H1 (cell line): Measurements from ENCODE around the gene DUXA. TPM values are rescaled to one million over a fixed set of nuclear protein-coding genes. Genes with fewer than 3 reads are reported as not detected.

Source experiments
- CTCF ChIA-PET: fragments of 300-600 bp; sonication (Branson Sonifier 250); formaldehyde crosslinking; loops from one replicate; lab custom pipeline; 2021; ENCODE audit not compliant: partially characterized antibody; lab: Charles Lee
- POLR2A ChIA-PET: fragments of 300-600 bp; sonication (Branson Sonifier 250); formaldehyde crosslinking; loops from one replicate; lab custom pipeline; 2021; ENCODE audit warnings: inconsistent platforms; ENCODE audit not compliant: partially characterized antibody; lab: Charles Lee
- DNase-seq, 2 experiments: peaks; one replicate each; pipeline versions ENCODE4 v3.0.0 to v3.0.0-alpha.2; 2010 to 2022; ENCODE audit warnings: low spot score in 2 of 2, low read depth in 1 of 2, mixed read lengths in 1 of 2
- FAIRE-seq: peaks from 2 replicates; lab custom pipeline; 2011; peaks lifted over from hg19 to GRCh38; lab: Jason Lieb, UNC
- H2AFZ ChIP-seq: 2 replicates; pipeline ENCODE4 v1.8.1; 2012; ENCODE audit warnings: low read length, inconsistent platforms
- H2AK5ac ChIP-seq: 2 replicates; pipeline ENCODE4 v1.6.1; 2013; ENCODE audit warnings: low read depth, low read length
- H2BK120ac ChIP-seq: replicated peaks from 2 replicates; pipeline ENCODE3; 2013; ENCODE audit warnings: low read depth, low read length, inconsistent platforms
- H2BK12ac ChIP-seq: 2 replicates; pipeline ENCODE4 v1.6.1; 2013; ENCODE audit warnings: low read depth, low read length
- H2BK15ac ChIP-seq: 2 replicates; pipeline ENCODE4 v1.6.1; 2013; ENCODE audit warnings: low read length
- H2BK20ac ChIP-seq: 2 replicates; pipeline ENCODE4 v1.6.1; 2013; ENCODE audit warnings: low read length
- H2BK5ac ChIP-seq: 2 replicates; pipeline ENCODE4 v1.6.1; 2013; ENCODE audit warnings: low read depth, low read length
- H3K14ac ChIP-seq: 2 replicates; pipeline ENCODE4 v1.6.1; 2013; ENCODE audit warnings: inconsistent platforms; ENCODE audit not compliant: insufficient read length
- H3K18ac ChIP-seq: 2 replicates; pipeline ENCODE4 v1.6.1; 2013; ENCODE audit warnings: low read length; ENCODE audit errors: extremely low read depth
- H3K23ac ChIP-seq: 2 replicates; pipeline ENCODE4 v1.6.1; 2013; ENCODE audit warnings: inconsistent platforms; ENCODE audit not compliant: insufficient read length
- H3K23me2 ChIP-seq: 2 replicates; pipeline ENCODE4 v1.6.1; 2013; ENCODE audit warnings: low read depth, low read length
- H3K27ac ChIP-seq: 2 replicates; pipeline ENCODE4 v1.6.1; 2011; ENCODE audit warnings: low read depth, low read length, inconsistent platforms
- H3K27me3 ChIP-seq, 4 experiments: replicated peaks in 1 of 4; 1 replicate in 1 of 4; 2 replicates in 3 of 4; pipeline versions ENCODE4 v1.6.1 to v1.8.1; 2011 to 2013; ENCODE audit warnings: low read length in 3 of 4, mild to moderate bottlenecking in 3 of 4, inconsistent platforms in 2 of 4, mixed read lengths in 2 of 4, moderate library complexity in 1 of 4; ENCODE audit not compliant: control insufficient read depth in 3 of 4, insufficient read depth in 3 of 4; ENCODE audit errors: extremely low read depth in 1 of 4
- H3K36me3 ChIP-seq, 4 experiments: 2 replicates each; pipeline versions ENCODE4 v1.6.1 to v1.8.1; 2011 to 2013; ENCODE audit warnings: mild to moderate bottlenecking in 4 of 4, low read length in 3 of 4, moderate library complexity in 2 of 4, control low read depth in 1 of 4, inconsistent platforms in 1 of 4; ENCODE audit not compliant: insufficient read depth in 4 of 4, control insufficient read depth in 2 of 4
- H3K4ac ChIP-seq: replicated peaks from 2 replicates; pipeline ENCODE3; 2013; ENCODE audit warnings: low read length, low read depth, mixed read lengths, inconsistent platforms; ENCODE audit not compliant: insufficient read length
- H3K4me1 ChIP-seq, 4 experiments: replicated peaks in 1 of 4; 1 replicate in 1 of 4; 2 replicates in 3 of 4; pipeline versions ENCODE4 v1.6.1 to v1.8.1; 2011 to 2013; ENCODE audit warnings: low read length in 3 of 4, inconsistent platforms in 2 of 4, mixed read lengths in 1 of 4; ENCODE audit not compliant: insufficient read depth in 4 of 4, control insufficient read depth in 3 of 4
- H3K4me2 ChIP-seq, 2 experiments: 2 replicates each; pipeline versions ENCODE4 v1.6.1 to v1.8.1; 2011 to 2013; ENCODE audit warnings: low read depth in 2 of 2, low read length in 2 of 2, control low read depth in 1 of 2, inconsistent platforms in 1 of 2, mild to moderate bottlenecking in 1 of 2; ENCODE audit not compliant: insufficient read depth in 1 of 2
- H3K4me3 ChIP-seq, 4 experiments: fragments of 200-600, 300-600 bp in 1 of 4; sonication (generic), shearing (Covaris generic), sonication (Bioruptor Twin) in 1 of 4; 2 replicates each; pipeline versions ENCODE4 v1.5.1 to v1.8.1; 2011 to 2016; ENCODE audit warnings: low read length in 4 of 4, low read depth in 3 of 4, control low read depth in 2 of 4, inconsistent platforms in 2 of 4, mild to moderate bottlenecking in 2 of 4, mixed read lengths in 1 of 4, moderate library complexity in 1 of 4; ENCODE audit not compliant: insufficient read depth in 2 of 4; ENCODE audit errors: extremely low read depth in 1 of 4
- H3K56ac ChIP-seq: replicated peaks from 2 replicates; pipeline ENCODE3; 2013; ENCODE audit warnings: low read depth, mild to moderate bottlenecking, mixed read lengths, low read length, inconsistent platforms; ENCODE audit not compliant: insufficient read length
- H3K79me1 ChIP-seq: 2 replicates; pipeline ENCODE4 v1.6.1; 2013; ENCODE audit warnings: low read depth, low read length, control low read depth
- H3K79me2 ChIP-seq, 2 experiments: 2 replicates each; pipeline versions ENCODE4 v1.6.1 to v1.8.1; 2012 to 2013; ENCODE audit warnings: low read length in 2 of 2, mild to moderate bottlenecking in 2 of 2, inconsistent platforms in 1 of 2; ENCODE audit not compliant: insufficient read depth in 2 of 2, control insufficient read depth in 1 of 2
- H3K9ac ChIP-seq, 4 experiments: replicated peaks in 1 of 4; 1 replicate in 1 of 4; 2 replicates in 3 of 4; pipeline versions ENCODE4 v1.6.1 to v1.8.1; 2011 to 2013; ENCODE audit warnings: low read depth in 3 of 4, low read length in 3 of 4, control low read depth in 2 of 4, mild to moderate bottlenecking in 2 of 4, moderate library complexity in 2 of 4, inconsistent platforms in 1 of 4; ENCODE audit errors: extremely low read depth in 1 of 4
- H3K9me3 ChIP-seq, 2 experiments: 2 replicates each; pipeline versions ENCODE4 v1.6.1 to v1.8.1; 2012 to 2013; ENCODE audit warnings: mild to moderate bottlenecking in 2 of 2, moderate library complexity in 2 of 2, control low read depth in 1 of 2, inconsistent platforms in 1 of 2, low read depth in 1 of 2, low read length in 1 of 2, mixed read lengths in 1 of 2; ENCODE audit not compliant: insufficient read depth in 2 of 2
- H4K20me1 ChIP-seq, 2 experiments: replicated peaks in 1 of 2; 2 replicates each; pipeline versions ENCODE3 to v1.8.1; 2011 to 2013; ENCODE audit warnings: inconsistent platforms in 2 of 2, low read length in 2 of 2, mild to moderate bottlenecking in 1 of 2; ENCODE audit not compliant: insufficient read depth in 2 of 2, control insufficient read depth in 1 of 2
- H4K5ac ChIP-seq: 2 replicates; pipeline ENCODE4 v1.6.1; 2013; ENCODE audit warnings: low read length, low read depth, mixed read lengths, inconsistent platforms; ENCODE audit not compliant: insufficient read length
- H4K8ac ChIP-seq: 2 replicates; pipeline ENCODE4 v1.8.0; 2013; ENCODE audit warnings: mild to moderate bottlenecking, moderate library complexity, low read length, inconsistent platforms; ENCODE audit not compliant: insufficient read depth; ENCODE audit errors: extremely low read depth
- H4K91ac ChIP-seq: replicated peaks from 2 replicates; pipeline ENCODE3; 2013; ENCODE audit warnings: low read length, mixed read lengths, inconsistent platforms; ENCODE audit not compliant: insufficient read length
- MAX ChIP-seq: IDR thresholded peaks from 2 replicates; pipeline ENCODE4 v1.6.1; 2012; ENCODE audit warnings: inconsistent platforms
- WGBS, 2 experiments: shearing (Covaris generic) in 1 of 2; methylation state at CpG; one replicate each; pipeline versions ENCODE4 v1.1.6 to v1.1.7; 2013 to 2015; ENCODE audit warnings: low lambda C conversion rate in 2 of 2, mixed read lengths in 2 of 2, inconsistent platforms in 1 of 2, low coverage in 1 of 2, missing lambda C conversion rate in 1 of 2; ENCODE audit not compliant: insufficient replicate concordance in 2 of 2, insufficient coverage in 1 of 2, insufficient read length in 1 of 2; ENCODE audit errors: extremely low coverage in 1 of 2, missing lambda C conversion rate in 1 of 2; 5-methylcytosine and 5-hydroxymethylcytosine counted together
- long read RNA-seq, 2 experiments: library from RNA in 1 of 2; library from capped mRNA in 1 of 2; stranded (forward); transcript quantifications; one replicate each; pipeline ENCODE4 v2.0.0, GENCODE V29; 2021; ENCODE audit warnings: inconsistent platforms in 1 of 2
- polyA minus RNA-seq, 3 experiments: library from RNA; depleted of rRNA, polyadenylated mRNA; stranded (reverse); fragments of >200 nt; gene quantifications; 1 replicate in 2 of 3; 2 replicates in 1 of 3; pipeline ENCODE4 v1.2.3, GENCODE V29; 2011
- polyA plus RNA-seq, 7 experiments: library from polyadenylated mRNA; depleted of rRNA in 3 of 7; stranded (reverse) in 5 of 7; unstranded in 2 of 7; fragments of >200 nt in 5 of 7; fragments of 200-250 nt in 2 of 7; gene quantifications; 1 replicate in 5 of 7; 2 replicates in 1 of 7; 4 replicates in 1 of 7; pipeline versions ENCODE4 v1.2.1 to v1.2.3, GENCODE V29; 2011 to 2013; ENCODE audit warnings: missing spikeins in 2 of 7, mixed read lengths in 2 of 7
- total RNA-seq: library from RNA; stranded (reverse); fragmentation: NEBNext Ultra II Directional; extraction: Animal tissue kit (Norgen Biotek cat#: 25700); gene quantifications from 2 replicates; pipeline ENCODE4 v1.2.1, GENCODE V29; 2021

DUXA gene
- total RNA-seq (not detected in 2 replicates), polyA plus RNA-seq (2011; rRNA removed) (not detected in 2 replicates), polyA minus RNA-seq (2011; rRNA and poly(A)+ RNA removed) (not detected in 2 replicates)
- polyA plus RNA-seq (2011; cell fraction: cytosol; rRNA removed): not detected
- polyA plus RNA-seq (2011; cell fraction: nucleus; rRNA removed): not detected
- not detected in 4 replicates for polyA plus RNA-seq (2012, experiment 1 of 2)
- polyA plus RNA-seq (2012, experiment 2 of 2): not detected
- not detected for polyA plus RNA-seq (2013, experiment 1 of 2)
- polyA plus RNA-seq (2013, experiment 2 of 2): not detected
- not detected for polyA minus RNA-seq (2011; cell fraction: cytosol; rRNA and poly(A)+ RNA removed)
- polyA minus RNA-seq (2011; cell fraction: nucleus; rRNA and poly(A)+ RNA removed): not detected
- long read RNA-seq, experiment 1: 0 reads
- long read RNA-seq, experiment 2: 0 reads

- Histone ChIP-seq H3K23me2 (no peaks in the 10 kb centered on the region; the same call in 1 of the 2 replicates), H2BK20ac (no peak within 1 kb of the TSS), H3K9me3 (peaks cover 17 to 34% of the 10 kb centered on the region in 2 experiments), H3K18ac (no peak within 1 kb of the TSS), H2BK5ac (no peak within 1 kb of the TSS), H4K5ac (no peak within 1 kb of the TSS), H3K4me1 (peaks cover 0 to 2% (median 0%) of the 10 kb centered on the region in 4 experiments; a peak in 1 of 7 replicates), H2BK15ac (no peak within 1 kb of the TSS), H3K4me3 (no peak within 1 kb of the TSS), H3K14ac (no peak within 1 kb of the TSS), H4K8ac (no peak within 1 kb of the TSS), H3K27me3 (0 out of 7 replicates have a peak, but pooled peaks cover 0 to 2% (median 0%) of the 10 kb centered on the region in 4 experiments), H3K4me2 (no peak within 1 kb of the TSS), H3K79me2 (no peaks in the 10 kb centered on the region), H3K9ac (no peak within 1 kb of the TSS), H3K4ac (no peak within 1 kb of the TSS), H3K27ac (no peak within 1 kb of the TSS), H4K91ac (no peak within 1 kb of the TSS), H3K79me1 (no peaks in the 10 kb centered on the region), H2AFZ (no peak within 1 kb of the TSS), H2BK120ac (no peak within 1 kb of the TSS), H2BK12ac (no peak within 1 kb of the TSS), H4K20me1 (no peaks in the 10 kb centered on the region), H2AK5ac (no peak within 1 kb of the TSS), H3K36me3 (no peaks in the 10 kb centered on the region), H3K56ac (no peak within 1 kb of the TSS), H3K23ac (no peak within 1 kb of the TSS)
- ChIA-PET POLR2A (no interaction called here), CTCF (no interaction called here)
- WGBS, 2 experiments: 74% methylated on average over 6 of the region's 6 CpGs; no CpG with 5 or more reads in 1 of the 2 experiments
- TF ChIP-seq MAX: no peak
- FAIRE-seq (no peak), DNase-seq (no peak)
These were observed at the start of gene DUXA for GRCh38 chr19:57167385-57167784. DUXA (minus strand) TSS chr19:57167485; CDS start chr19:57167443, 42 bp downstream.
